ENCODE measurements around the gene ADSS1.

ADSS1 gene

GRCh38 chr14:104755621-104756020 lies 31.6 kb downstream of the ADSS1 start:
- TF ChIP-seq POLR2A (IDR thresholded peaks at IDR 0.05; ENCODE audit: low read length), result no peak
- TF ChIP-seq GATA1 (IDR thresholded peaks at IDR 0.05; ENCODE audit: low read depth, low read length), result no peak
- DNase-seq, result no peak

GRCh38 chr14:104756477-104757237 lies 32.6 kb downstream of the ADSS1 start:
- TF ChIP-seq GATA1 (IDR thresholded peaks at IDR 0.05; ENCODE audit: low read depth, low read length) (no peak), POLR2A (IDR thresholded peaks at IDR 0.05; ENCODE audit: low read length) (no peak)
- DNase-seq, result no peak

GRCh38 chr14:104757238-104757585 lies 33.2 kb downstream of the ADSS1 start:
- TF ChIP-seq GATA1 (IDR thresholded peaks at IDR 0.05; ENCODE audit: low read depth, low read length) (no peak), POLR2A (IDR thresholded peaks at IDR 0.05; ENCODE audit: low read length) (no peak)
- DNase-seq, result no peak

GRCh38 chr14:104757681-104758392 lies 33.8 kb downstream of the ADSS1 start:
- DNase-seq, result no peak
- TF ChIP-seq GATA1 (IDR thresholded peaks at IDR 0.05; ENCODE audit: low read depth, low read length) (no peak), POLR2A (IDR thresholded peaks at IDR 0.05; ENCODE audit: low read length) (no peak)

- TF ChIP-seq GATA1 (IDR thresholded peaks at IDR 0.05; ENCODE audit: low read depth, low read length), result no peak
- no peak for TF ChIP-seq POLR2A (IDR thresholded peaks at IDR 0.05; ENCODE audit: low read length)
Observed at GRCh38 chr14:104758981-104759969, 35.2 kb downstream of the ADSS1 start.

GRCh38 chr14:104765517-104765916 lies 41.5 kb downstream of the ADSS1 start:
- no peak for DNase-seq
- no peak for TF ChIP-seq POLR2A (IDR thresholded peaks at IDR 0.05; ENCODE audit: low read length)

More at GRCh38 chr14:104758981-104759969, 35.2 kb downstream of the ADSS1 start:
- DNase-seq, result no peak

- TF ChIP-seq GATA1 (IDR thresholded peaks at IDR 0.05; ENCODE audit: low read depth, low read length) (no peak), POLR2A (IDR thresholded peaks at IDR 0.05; ENCODE audit: low read length) (no peak)
Observed at GRCh38 chr14:104766256-104766862, 42.3 kb downstream of the ADSS1 start.

GRCh38 chr14:104766863-104767633 lies 43.0 kb downstream of the ADSS1 start:
- TF ChIP-seq GATA1 (IDR thresholded peaks at IDR 0.05; ENCODE audit: low read depth, low read length), result no peak
- no peak for TF ChIP-seq POLR2A (IDR thresholded peaks at IDR 0.05; ENCODE audit: low read length)
- DNase-seq, result no peak

More at GRCh38 chr14:104766256-104766862, 42.3 kb downstream of the ADSS1 start:
- no peak for DNase-seq

- TF ChIP-seq POLR2A (IDR thresholded peaks at IDR 0.05; ENCODE audit: low read length) (no peak), GATA1 (IDR thresholded peaks at IDR 0.05; ENCODE audit: low read depth, low read length) (no peak)
- no peak for DNase-seq
Observed at GRCh38 chr14:104767634-104767918, 43.5 kb downstream of the ADSS1 start.

GRCh38 chr14:104768437-104769323 lies 44.7 kb downstream of the ADSS1 start:
- TF ChIP-seq GATA1 (IDR thresholded peaks at IDR 0.05; ENCODE audit: low read depth, low read length), result no peak
- TF ChIP-seq POLR2A (IDR thresholded peaks at IDR 0.05; ENCODE audit: low read length), result no peak

GRCh38 chr14:104769324-104770071 lies 45.5 kb downstream of the ADSS1 start:
- DNase-seq, result no peak
- no peak for TF ChIP-seq POLR2A (IDR thresholded peaks at IDR 0.05; ENCODE audit: low read length)
- TF ChIP-seq GATA1 (IDR thresholded peaks at IDR 0.05; ENCODE audit: low read depth, low read length), result no peak

More at GRCh38 chr14:104768437-104769323, 44.7 kb downstream of the ADSS1 start:
- DNase-seq, result peak; percentile 84 to 91

Measured in erythroblast (primary cell).